ENCODE measurements around the gene TUBE1.

The TUBE1 gene

GRCh38 chr6:112044196-112044595 lies 43.1 kb downstream of the TUBE1 start:
- H3F3A ChIP-seq (ENCODE audit: insufficient read depth), result no peaks in the 10 kb centered on the region
- no peaks in the 10 kb centered on the region for H3K79me2 ChIP-seq (ENCODE audit: insufficient read depth, low read length)

GRCh38 chr6:112043032-112044007 lies 44.0 kb downstream of the TUBE1 start:
- Histone ChIP-seq H3K9me3 (ENCODE audit: insufficient read depth, low read length) (no peaks in the 10 kb centered on the region), H3K9ac (ENCODE audit: low read length) (peak overlapping the region; percentile 51), H3K79me2 (ENCODE audit: insufficient read depth, low read length) (no peaks in the 10 kb centered on the region), H3F3A (ENCODE audit: insufficient read depth) (no peaks in the 10 kb centered on the region), H4K20me1 (ENCODE audit: low read depth, low read length) (no peaks in the 10 kb centered on the region), H3K9me2 (replicated peaks; ENCODE audit: insufficient read depth, low read length) (no peaks in the 10 kb centered on the region), H3K4me2 (ENCODE audit: low read depth, low read length, poor library complexity, severe bottlenecking) (peak overlapping the region; percentile 75), H3K36me3 (ENCODE audit: low read length) (no peaks in the 10 kb centered on the region), H3K27ac (ENCODE audit: low read depth, low read length) (0 out of 2 replicates have a peak overlapping the region, but pooled peaks have one; percentile 1), H2AFZ (ENCODE audit: low read depth, low read length, severe bottlenecking) (peak overlapping the region; percentile 72), H3K4me3 (ENCODE audit: insufficient read depth, low read length, poor library complexity, severe bottlenecking) (peak overlapping the region; percentile 70), H3K27me3 (ENCODE audit: low read length) (no peaks in the 10 kb centered on the region)
- no peak for TF ChIP-seq EZH2phosphoT487 (conservative IDR thresholded peaks at IDR 0.05; ENCODE audit: low read length)
- TF ChIP-seq CTCF (IDR thresholded peaks at IDR 0.05; ENCODE audit: insufficient read depth, low read length, poor library complexity, severe bottlenecking), result peak; percentile 89

More at GRCh38 chr6:112044196-112044595, 43.1 kb downstream of the TUBE1 start:
- TF ChIP-seq EZH2phosphoT487 (conservative IDR thresholded peaks at IDR 0.05; ENCODE audit: low read length) (no peak), CTCF (IDR thresholded peaks at IDR 0.05; ENCODE audit: insufficient read depth, low read length, poor library complexity, severe bottlenecking) (no peak)
- Histone ChIP-seq H3K4me2 (ENCODE audit: low read depth, low read length, poor library complexity, severe bottlenecking) (no peak overlapping the region), H3K36me3 (ENCODE audit: low read length) (no peaks in the 10 kb centered on the region), H2AFZ (ENCODE audit: low read depth, low read length, severe bottlenecking) (no peak overlapping the region), H4K20me1 (ENCODE audit: low read depth, low read length) (no peaks in the 10 kb centered on the region), H3K27ac (ENCODE audit: low read depth, low read length) (no peak overlapping the region), H3K9me3 (ENCODE audit: insufficient read depth, low read length) (no peaks in the 10 kb centered on the region), H3K9me2 (replicated peaks; ENCODE audit: insufficient read depth, low read length) (no peaks in the 10 kb centered on the region), H3K27me3 (ENCODE audit: low read length) (no peaks in the 10 kb centered on the region), H3K4me3 (ENCODE audit: insufficient read depth, low read length, poor library complexity, severe bottlenecking) (no peak overlapping the region), H3K9ac (ENCODE audit: low read length) (no peak overlapping the region)

- H3K36me3 ChIP-seq (ENCODE audit: low read length), result no peaks in the 10 kb centered on the region
- H3K79me2 ChIP-seq (ENCODE audit: insufficient read depth, low read length), result no peaks in the 10 kb centered on the region
- H3K27ac ChIP-seq (ENCODE audit: low read depth, low read length), result no peak overlapping the region
- no peaks in the 10 kb centered on the region for H3K9me2 ChIP-seq (replicated peaks; ENCODE audit: insufficient read depth, low read length)
- H3K9ac ChIP-seq (ENCODE audit: low read length), result no peak overlapping the region
- H3K9me3 ChIP-seq (ENCODE audit: insufficient read depth, low read length), result no peaks in the 10 kb centered on the region
- TF ChIP-seq CTCF (IDR thresholded peaks at IDR 0.05; ENCODE audit: insufficient read depth, low read length, poor library complexity, severe bottlenecking) (no peak), EZH2phosphoT487 (conservative IDR thresholded peaks at IDR 0.05; ENCODE audit: low read length) (no peak)
- H4K20me1 ChIP-seq (ENCODE audit: low read depth, low read length), result no peaks in the 10 kb centered on the region
- H3K4me3 ChIP-seq (ENCODE audit: insufficient read depth, low read length, poor library complexity, severe bottlenecking), result no peak overlapping the region
- no peaks in the 10 kb centered on the region for H3K27me3 ChIP-seq (ENCODE audit: low read length)
- no peak overlapping the region for H3K4me2 ChIP-seq (ENCODE audit: low read depth, low read length, poor library complexity, severe bottlenecking)
- H3F3A ChIP-seq (ENCODE audit: insufficient read depth), result no peaks in the 10 kb centered on the region
- no peak overlapping the region for H2AFZ ChIP-seq (ENCODE audit: low read depth, low read length, severe bottlenecking)
These were observed 45.7 kb downstream of the TUBE1 start for GRCh38 chr6:112041535-112041934.
